ENCODE data around the gene ERCC6L2. TPM values are rescaled to one million over a fixed set of nuclear protein-coding genes. Genes with fewer than 3 reads are reported as not detected.

The ERCC6L2 gene
- total and polyA plus RNA-seq, 2 experiments from 2014 or later: 33.5 to 80.6 TPM

GRCh38 chr9:95877984-95878383 is 2.5 kb downstream of the ERCC6L2 start:
- H3F3A ChIP-seq (replicated peaks; ENCODE audit: low read depth): no peaks in the 10 kb centered on the region

GRCh38 chr9:95879591-95879990 is 4.1 kb downstream of the ERCC6L2 start:
- Histone ChIP-seq H3K4me2 (no peak overlapping the region; the same call in 1 of the 2 replicates), H3K36me3 (ENCODE audit: insufficient read depth) (0 out of 2 replicates have a peak, but pooled peaks cover 3% of the 10 kb centered on the region), H3F3A (replicated peaks; ENCODE audit: low read depth) (no peaks in the 10 kb centered on the region), H3K79me2 (replicated peaks; ENCODE audit: insufficient read depth) (peaks cover 3% of the 10 kb centered on the region), H2AFZ (no peak overlapping the region), H3K4me1 (ENCODE audit: insufficient read depth) (0 out of 2 replicates have a peak, but pooled peaks cover 5% of the 10 kb centered on the region), H3K27me3 (ENCODE audit: insufficient read depth) (no peaks in the 10 kb centered on the region), H3K9me2 (ENCODE audit: insufficient read depth) (no peaks in the 10 kb centered on the region), H4K20me1 (replicated peaks; ENCODE audit: insufficient read depth) (peaks cover 7% of the 10 kb centered on the region), H3K27ac (ENCODE audit: low read depth) (no peak overlapping the region), H3K4me3 (no peak overlapping the region)
- Mint-ChIP-seq H3K27me3 (ENCODE audit: insufficient read depth, low read depth, poor library complexity) (peaks cover 4% of the 10 kb centered on the region), H3K4me1 (peaks cover 7% of the 10 kb centered on the region; the same call in 2 of the 3 replicates), H3K4me3 (no peak overlapping the region), H3K9me3 (no peaks in the 10 kb centered on the region), H3K27ac (no peak overlapping the region), H3K36me3 (ENCODE audit: low read depth) (peaks cover 14% of the 10 kb centered on the region; the same call in 2 of the 3 replicates)
- ATAC-seq: no peak
- no peak for DNase-seq (ENCODE audit: low spot score)
- TF ChIP-seq CREB1 (CRISPR knock-in tag; IDR thresholded peaks at IDR 0.05; ENCODE audit: low read depth): no peak
- no peak for TF ChIP-seq JUNB (IDR thresholded peaks at IDR 0.05; ENCODE audit: unreplicated experiment)
- no peak for TF ChIP-seq NANOG (IDR thresholded peaks at IDR 0.05; ENCODE audit: borderline replicate concordance)
- no peak for TF ChIP-seq EZH2phosphoT487 (IDR thresholded peaks at IDR 0.05; ENCODE audit: unreplicated experiment)
- TF ChIP-seq CTCF (conservative IDR thresholded peaks at IDR 0.05; ENCODE audit: low read depth in 2 of 2): no peak

More at GRCh38 chr9:95877984-95878383, 2.5 kb downstream of the ERCC6L2 start:
- H3K36me3 ChIP-seq (ENCODE audit: insufficient read depth): 0 out of 2 replicates have a peak, but pooled peaks cover under 1% of the 10 kb centered on the region
- no peak overlapping the region for H2AFZ ChIP-seq
- peaks cover 19% of the 10 kb centered on the region for H3K79me2 ChIP-seq (replicated peaks; ENCODE audit: insufficient read depth)
- peaks cover 4% of the 10 kb centered on the region for H4K20me1 ChIP-seq (replicated peaks; ENCODE audit: insufficient read depth)
- 0 out of 2 replicates have a peak, but pooled peaks cover 9% of the 10 kb centered on the region for H3K4me1 ChIP-seq (ENCODE audit: insufficient read depth)
- H3K27ac ChIP-seq (ENCODE audit: low read depth): no peak overlapping the region
- H3K27me3 Mint-ChIP-seq (ENCODE audit: insufficient read depth, low read depth, poor library complexity): peaks cover 7% of the 10 kb centered on the region
- H3K9me3 Mint-ChIP-seq: no peaks in the 10 kb centered on the region
- H3K4me3 ChIP-seq: no peak overlapping the region
- no peak overlapping the region; the same call in 2 of the 3 replicates for H3K4me3 Mint-ChIP-seq
- H3K9me2 ChIP-seq (ENCODE audit: insufficient read depth): no peaks in the 10 kb centered on the region
- H3K36me3 Mint-ChIP-seq (ENCODE audit: low read depth): peaks cover 7% of the 10 kb centered on the region; the same call in 2 of the 3 replicates
- no peak for TF ChIP-seq NANOG (IDR thresholded peaks at IDR 0.05; ENCODE audit: borderline replicate concordance)
- TF ChIP-seq EZH2phosphoT487 (IDR thresholded peaks at IDR 0.05; ENCODE audit: unreplicated experiment): no peak
- peaks cover 15% of the 10 kb centered on the region; the same call in 2 of the 3 replicates for H3K4me1 Mint-ChIP-seq
- no peak for ATAC-seq
- H3K27me3 ChIP-seq (ENCODE audit: insufficient read depth): no peaks in the 10 kb centered on the region
- H3K4me2 ChIP-seq: no peak overlapping the region
- DNase-seq (ENCODE audit: low spot score): no peak
- peak overlapping the region; percentile 41; the same call in 1 of the 2 replicates for H3K27ac Mint-ChIP-seq

- Mint-ChIP-seq H3K27me3 (ENCODE audit: insufficient read depth, low read depth, poor library complexity) (peaks cover 3% of the 10 kb centered on the region), H3K4me1 (peaks cover 6% of the 10 kb centered on the region; the same call in 2 of the 3 replicates), H3K27ac (no peak overlapping the region), H3K36me3 (ENCODE audit: low read depth) (peaks cover 17% of the 10 kb centered on the region; the same call in 2 of the 3 replicates), H3K9me3 (no peaks in the 10 kb centered on the region), H3K4me3 (no peak overlapping the region)
- H3K4me1 ChIP-seq (ENCODE audit: insufficient read depth): 0 out of 2 replicates have a peak, but pooled peaks cover 5% of the 10 kb centered on the region
- H3K27me3 ChIP-seq (ENCODE audit: insufficient read depth): no peaks in the 10 kb centered on the region
- TF ChIP-seq POLR2AphosphoS5 (IDR thresholded peaks at IDR 0.05; ENCODE audit: low read depth) (no peak), ETS1 (IDR thresholded peaks at IDR 0.05) (no peak)
- H3K79me2 ChIP-seq (replicated peaks; ENCODE audit: insufficient read depth): no peaks in the 10 kb centered on the region; the same call in none of the 2 replicates
- no peaks in the 10 kb centered on the region for H3K9me2 ChIP-seq (ENCODE audit: insufficient read depth)
- no peak overlapping the region for H3K4me2 ChIP-seq
- H3F3A ChIP-seq (replicated peaks; ENCODE audit: low read depth): no peaks in the 10 kb centered on the region
- no peak overlapping the region for H2AFZ ChIP-seq
- 0 out of 2 replicates have a peak, but pooled peaks cover 3% of the 10 kb centered on the region for H3K36me3 ChIP-seq (ENCODE audit: insufficient read depth)
- H4K20me1 ChIP-seq (replicated peaks; ENCODE audit: insufficient read depth): peaks cover 10% of the 10 kb centered on the region
- no peak overlapping the region for H3K27ac ChIP-seq (ENCODE audit: low read depth)
- no peak for DNase-seq (ENCODE audit: low spot score)
- no peak overlapping the region for H3K4me3 ChIP-seq
- no peak for ATAC-seq
Measured at GRCh38 chr9:95880021-95880690, 4.7 kb downstream of the ERCC6L2 start.
